Esophagus squamous epithelium (tissue), 5 donors: ENCODE results near the gene AHI1. TPM values are rescaled to one million over a fixed set of nuclear protein-coding genes. Genes with fewer than 3 reads are reported as not detected.

Experiments used
- DNase-seq: peaks from one replicate; lab custom pipeline; 2025; lab: John Stamatoyannopoulos, UW
- H3K27ac ChIP-seq, 4 donors: fragments of 200-600 bp; sonication (generic); one replicate each; pipeline ENCODE4 v1.5.1; 2016 to 2019; ENCODE audit warnings: mild to moderate bottlenecking in 1 of 4
- H3K27me3 ChIP-seq, 4 donors: fragments of 200-600 bp; sonication (generic); 1 replicate in 3 of 4; 2 replicates in 1 of 4; pipeline versions ENCODE4 v1.5.1 to v1.6.0; 2017 to 2021; ENCODE audit warnings: antibody characterized with exemption in 1 of 4
- H3K36me3 ChIP-seq, 3 donors: fragments of 200-600 bp; sonication (generic); one replicate each; pipeline ENCODE4 v1.5.1; 2016 to 2019
- H3K4me1 ChIP-seq, 3 donors: fragments of 200-600 bp; sonication (generic); one replicate each; pipeline ENCODE4 v1.5.1; 2017 to 2019
- H3K4me3 ChIP-seq, 4 donors: fragments of 200-600 bp; sonication (generic); 1 replicate in 3 of 4; 2 replicates in 1 of 4; pipeline ENCODE4 v1.5.1; 2016 to 2019; ENCODE audit warnings: mild to moderate bottlenecking in 2 of 4, moderate library complexity in 1 of 4
- H3K9me3 ChIP-seq, 3 donors: fragments of 200-600 bp; sonication (generic); one replicate each; pipeline ENCODE4 v1.5.1; 2016 to 2019
- CTCF ChIP-seq, 6 experiments: fragments of 450-650 bp in 4 of 6; fragments of 200-600 bp in 2 of 6; sonication (generic) in 2 of 6; IDR thresholded peaks; one replicate each; pipeline ENCODE4 v1.5.1; 2016 to 2019; ENCODE audit warnings: antibody characterized with exemption in 6 of 6, mild to moderate bottlenecking in 4 of 6, moderate library complexity in 4 of 6
- POLR2A ChIP-seq, 4 donors: fragments of 450-650 bp; IDR thresholded peaks; one replicate each; pipeline ENCODE4 v1.6.1; 2017; ENCODE audit warnings: antibody characterized with exemption in 4 of 4, mild to moderate bottlenecking in 4 of 4, moderate library complexity in 3 of 4
- WGBS, 2 donors: methylation state at CpG; one replicate each; pipeline ENCODE4 v1.1.5; 2018; 5-methylcytosine and 5-hydroxymethylcytosine counted together
- intact Hi-C: fragments of 100-400 bp; cut with DNase I; formaldehyde crosslinking; loops from one replicate; pipeline ENCODE4 v1.15.0; 2022
- total RNA-seq, 4 donors: library from RNA; depleted of rRNA; stranded (reverse); fragments of >200 nt; gene quantifications; one replicate each; pipeline ENCODE4 v1.1.0, GENCODE V29; 2016
- donor health status: DM: yes; HTN: yes; CAD: no.

Gene AHI1
- total RNA-seq, 4 donors from 2014 or later, result 4.5 to 24.2 (median 7.6) TPM

- intact Hi-C loops, result no loop called here
- no peak for DNase-seq
- Histone ChIP-seq H3K27me3 (no peaks in the 10 kb centered on the region), H3K4me1 (no peaks in the 10 kb centered on the region), H3K4me3 (no peak overlapping the region), H3K9me3 (no peaks in the 10 kb centered on the region), H3K36me3 (no peaks in the 10 kb centered on the region), H3K27ac (no peak overlapping the region)
- 79 to 86% methylated on average over 3 of the region's 3 CpGs for WGBS, 2 donors
- TF ChIP-seq POLR2A (IDR thresholded peaks at IDR 0.05) (no peak), CTCF (IDR thresholded peaks at IDR 0.05) (no peak)
Observed at GRCh38 chr6:135334169-135334568, 163.4 kb downstream of the AHI1 start.

- WGBS, 2 donors, result 74 to 75% methylated on average over 2 of the region's 2 CpGs
Observed at GRCh38 chr6:135331002-135331401, 166.5 kb downstream of the AHI1 start.

GRCh38 chr6:135329851-135330803 is 167.4 kb downstream of the AHI1 start:
- Histone ChIP-seq H3K36me3 (no peaks in the 10 kb centered on the region), H3K4me3 (no peak overlapping the region), H3K27ac (no peak overlapping the region), H3K4me1 (peaks cover 0 to 6% (median 0%) of the 10 kb centered on the region in 3 donors), H3K9me3 (no peaks in the 10 kb centered on the region), H3K27me3 (no peaks in the 10 kb centered on the region)
- intact Hi-C loops, result no loop called here
- no peak for DNase-seq
- WGBS, 2 donors, result 85 to 90% methylated on average over 13 of the region's 13 CpGs
- TF ChIP-seq POLR2A (IDR thresholded peaks at IDR 0.05), result no peak
- TF ChIP-seq CTCF (IDR thresholded peaks at IDR 0.05), result no peak

More at GRCh38 chr6:135331002-135331401, 166.5 kb downstream of the AHI1 start:
- Histone ChIP-seq H3K4me1 (peaks cover 0 to 3% (median 0%) of the 10 kb centered on the region in 3 donors), H3K27ac (no peak overlapping the region), H3K9me3 (no peaks in the 10 kb centered on the region), H3K36me3 (no peaks in the 10 kb centered on the region), H3K4me3 (no peak overlapping the region), H3K27me3 (no peaks in the 10 kb centered on the region)
- intact Hi-C loops, result no loop called here
- TF ChIP-seq CTCF (IDR thresholded peaks at IDR 0.05) (no peak), POLR2A (IDR thresholded peaks at IDR 0.05) (no peak)
- no peak for DNase-seq

DNA sequence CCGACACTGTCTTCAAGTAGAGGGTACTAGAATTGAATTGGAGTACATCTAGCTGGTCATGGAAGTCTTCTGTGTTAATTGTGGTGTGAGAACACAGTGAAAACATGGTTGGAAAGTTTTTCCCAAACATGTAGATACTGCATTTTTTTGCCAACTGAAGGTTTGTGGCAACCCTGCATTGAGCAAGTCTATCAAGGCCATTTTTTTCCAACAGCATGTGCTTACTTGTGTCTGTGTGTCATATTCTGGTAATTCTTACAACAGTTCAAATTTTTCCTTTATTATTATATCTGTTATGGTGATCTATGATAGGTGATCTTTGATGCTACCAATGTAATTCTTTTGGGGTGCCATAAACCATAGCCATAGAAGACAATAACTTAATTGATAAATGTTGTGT is 169.4 kb downstream of the AHI1 start:
- Histone ChIP-seq H3K27ac (no peak overlapping the region), H3K4me1 (peaks cover 0 to 6% (median 0%) of the 10 kb centered on the region in 3 donors), H3K36me3 (no peaks in the 10 kb centered on the region), H3K9me3 (no peaks in the 10 kb centered on the region), H3K27me3 (no peaks in the 10 kb centered on the region), H3K4me3 (no peak overlapping the region)
- no peak for DNase-seq
- 92 to 100% methylated on average over 1 of the region's 1 CpG for WGBS, 2 donors
- intact Hi-C loops, result no loop called here
- no peak for TF ChIP-seq CTCF (IDR thresholded peaks at IDR 0.05)
- TF ChIP-seq POLR2A (IDR thresholded peaks at IDR 0.05), result no peak
